ENCODE data around the gene WWOX.

DNA sequence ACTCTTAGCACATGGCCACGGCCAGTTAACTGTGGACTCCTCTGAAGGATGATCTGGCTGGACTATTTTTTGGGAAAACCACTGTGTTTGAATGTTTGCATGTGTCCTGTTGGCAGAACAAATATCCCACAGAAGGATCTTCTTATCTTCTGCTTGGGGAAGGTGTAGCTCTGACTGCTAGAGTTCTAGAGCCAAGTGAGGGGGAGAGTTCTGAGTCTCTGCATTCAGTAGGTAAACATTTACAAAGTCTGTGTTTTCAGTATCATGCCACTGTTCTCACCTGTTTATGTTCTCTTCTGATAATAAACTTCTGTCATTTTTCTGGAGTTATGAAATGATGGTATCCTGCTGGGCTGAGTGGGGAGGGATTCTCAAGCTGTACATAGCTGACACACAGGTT lies 241.1 kb downstream of the WWOX start:
- TF ChIP-seq, protein P1, sequence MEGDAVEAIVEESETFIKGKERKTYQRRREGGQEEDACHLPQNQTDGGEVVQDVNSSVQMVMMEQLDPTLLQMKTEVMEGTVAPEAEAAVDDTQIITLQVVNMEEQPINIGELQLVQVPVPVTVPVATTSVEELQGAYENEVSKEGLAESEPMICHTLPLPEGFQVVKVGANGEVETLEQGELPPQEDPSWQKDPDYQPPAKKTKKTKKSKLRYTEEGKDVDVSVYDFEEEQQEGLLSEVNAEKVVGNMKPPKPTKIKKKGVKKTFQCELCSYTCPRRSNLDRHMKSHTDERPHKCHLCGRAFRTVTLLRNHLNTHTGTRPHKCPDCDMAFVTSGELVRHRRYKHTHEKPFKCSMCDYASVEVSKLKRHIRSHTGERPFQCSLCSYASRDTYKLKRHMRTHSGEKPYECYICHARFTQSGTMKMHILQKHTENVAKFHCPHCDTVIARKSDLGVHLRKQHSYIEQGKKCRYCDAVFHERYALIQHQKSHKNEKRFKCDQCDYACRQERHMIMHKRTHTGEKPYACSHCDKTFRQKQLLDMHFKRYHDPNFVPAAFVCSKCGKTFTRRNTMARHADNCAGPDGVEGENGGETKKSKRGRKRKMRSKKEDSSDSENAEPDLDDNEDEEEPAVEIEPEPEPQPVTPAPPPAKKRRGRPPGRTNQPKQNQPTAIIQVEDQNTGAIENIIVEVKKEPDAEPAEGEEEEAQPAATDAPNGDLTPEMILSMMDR (IDR thresholded peaks at IDR 0.05), result no peak
- TF ChIP-seq POLR2A (IDR thresholded peaks at IDR 0.05), result no peak
- TF ChIP-seq EP300 (IDR thresholded peaks at IDR 0.05), result no peak
